Type B pancreatic cell (in vitro differentiated cells): ENCODE results near the gene NRIP2. TPM values are rescaled to one million over a fixed set of nuclear protein-coding genes. Genes with fewer than 3 reads are reported as not detected.

Experiments used
- DNase-seq: peaks from one replicate; pipeline ENCODE4 v3.0.0; 2021; ENCODE audit warnings: mixed read lengths; ENCODE audit not compliant: unreplicated experiment; ENCODE audit errors: extremely low spot score
- H3K27ac Mint-ChIP-seq: 2 replicates; pipeline ENCODE4 v1.8.0; 2021; ENCODE audit warnings: mild to moderate bottlenecking, mixed read lengths
- H3K27me3 Mint-ChIP-seq: 2 replicates; pipeline ENCODE4 v1.8.0; 2021; ENCODE audit warnings: mixed read lengths
- H3K36me3 Mint-ChIP-seq: 2 replicates; pipeline ENCODE4 v1.8.0; 2021; ENCODE audit warnings: mixed read lengths
- H3K4me1 Mint-ChIP-seq: one replicate; pipeline ENCODE4 v1.8.0; 2021; ENCODE audit warnings: mixed read lengths; ENCODE audit not compliant: unreplicated experiment
- H3K4me3 Mint-ChIP-seq: 2 replicates; pipeline ENCODE4 v1.8.0; 2021; ENCODE audit warnings: mild to moderate bottlenecking, mixed read lengths
- H3K9me3 Mint-ChIP-seq: 2 replicates; pipeline ENCODE4 v1.8.0; 2021; ENCODE audit warnings: mixed read lengths
- CTCF ChIP-seq: fragments of 200-600 bp; sonication (generic); conservative IDR thresholded peaks from 2 replicates; pipeline ENCODE4 v1.5.0; 2021; ENCODE audit warnings: antibody characterized with exemption, mild to moderate bottlenecking
- total RNA-seq: library from RNA; stranded (reverse); gene quantifications from 2 replicates; pipeline ENCODE4 v1.2.1, GENCODE V29; 2021; ENCODE audit warnings: low replicate concordance

Gene NRIP2
- total RNA-seq, 1 donor from 2014 or later = 1.2 TPM

GRCh38 chr12:2776129-2776806 lies 58.6 kb downstream of the NRIP2 start:
- H3K36me3 Mint-ChIP-seq = no peaks in the 10 kb centered on the region
- H3K27ac Mint-ChIP-seq = no peak overlapping the region
- peaks cover 60% of the 10 kb centered on the region for H3K27me3 Mint-ChIP-seq
- H3K9me3 Mint-ChIP-seq = no peaks in the 10 kb centered on the region
- no peaks in the 10 kb centered on the region for H3K4me1 Mint-ChIP-seq
- DNase-seq = no peak
- no peak overlapping the region for H3K4me3 Mint-ChIP-seq
- no peak for TF ChIP-seq CTCF

- no peak for TF ChIP-seq CTCF
- DNase-seq = no peak
- Mint-ChIP-seq H3K27me3 (peaks cover 60% of the 10 kb centered on the region), H3K27ac (no peak overlapping the region), H3K9me3 (no peaks in the 10 kb centered on the region), H3K4me3 (no peak overlapping the region), H3K4me1 (no peaks in the 10 kb centered on the region), H3K36me3 (peaks cover 3% of the 10 kb centered on the region)
Measured at GRCh38 chr12:2775431-2775830, 59.4 kb downstream of the NRIP2 start.

Other genes with a start within 250 kb of the NRIP2 start
- gene FKBP4, start 40.1 kb downstream of the NRIP2 start, total RNA-seq = 127 and 283 TPM in 2 replicates
- gene ITFG2, start 22.4 kb downstream of the NRIP2 start, total RNA-seq = 41.8 and 85.8 TPM in 2 replicates
- not detected in 2 replicates for gene TEX52, start 22.0 kb upstream of the NRIP2 start, total RNA-seq
- 53.9 and 68.6 TPM in 2 replicates for gene FOXM1, start 42.1 kb upstream of the NRIP2 start, total RNA-seq
- 46.8 and 51.7 TPM in 2 replicates for gene RHNO1, start 42.2 kb upstream of the NRIP2 start, total RNA-seq
- 26.5 and 58.9 TPM in 2 replicates for gene TULP3, start 55.9 kb upstream of the NRIP2 start, total RNA-seq
- 10.8 and 21.6 TPM in 2 replicates for gene TEAD4, start 124.4 kb upstream of the NRIP2 start, total RNA-seq
- gene TSPAN9, start 242.3 kb upstream of the NRIP2 start, total RNA-seq = 30.7 and 31.7 TPM in 2 replicates